Subcutaneous preadipocyte (primary cell): ENCODE data around the gene SLAMF6. TPM values are rescaled to one million over a fixed set of nuclear protein-coding genes. Genes with fewer than 3 reads are reported as not detected.

Experiments
- total RNA-seq: library from RNA; depleted of rRNA; stranded (reverse); fragments of >200 nt; gene quantifications from 2 replicates; pipeline ENCODE4 v1.2.3, GENCODE V29; 2012

Gene SLAMF6
- not detected in 2 replicates for total RNA-seq

DNA sequence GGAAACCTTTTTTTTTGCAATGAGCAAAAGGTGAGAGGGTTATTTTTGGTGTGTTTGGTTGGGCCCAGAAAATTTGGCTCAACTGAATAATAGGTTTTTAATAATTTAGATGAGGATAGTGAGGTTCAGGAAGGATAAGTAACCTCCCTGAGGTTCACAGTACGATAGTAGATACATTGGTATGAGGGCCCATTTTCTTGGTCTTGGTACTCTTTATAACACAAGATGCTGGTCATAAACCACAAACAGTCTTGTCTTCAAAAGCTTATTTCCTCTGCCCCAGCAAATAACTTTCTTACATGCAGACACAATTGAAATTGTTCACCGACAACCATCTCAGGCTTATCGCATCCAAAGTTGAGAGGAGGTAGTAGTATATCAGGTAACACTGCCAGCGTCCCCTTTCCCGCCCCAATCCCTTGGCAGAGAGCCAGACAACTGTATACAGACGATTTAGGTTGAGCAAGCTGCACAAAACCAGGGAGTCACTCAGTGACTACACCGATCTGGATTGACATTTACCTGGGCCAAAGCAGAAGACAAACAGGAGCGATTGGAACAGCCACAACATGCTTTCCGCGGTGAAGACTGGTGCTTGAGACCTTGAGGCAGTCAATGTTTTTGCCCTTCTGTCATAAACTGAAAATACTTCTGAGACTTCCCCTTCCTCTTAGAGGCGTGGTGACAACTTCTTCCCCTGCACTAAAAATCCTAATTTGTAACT is at the start of gene SLAMF6:
Gene SLAMF6, minus strand, starts transcription at position 634 of the 724 bp plus-strand sequence. Its CDS starts 63 bp downstream, at position 571.

Other genes starting within 250 kb of the SLAMF6 start
- 54.4 and 58.8 TPM in 2 replicates for gene PEX19, start 238.1 kb downstream of the SLAMF6 start, total RNA-seq
- gene COPA, start 180.0 kb downstream of the SLAMF6 start, total RNA-seq = 199 and 249 TPM in 2 replicates
- 107 and 115 TPM in 2 replicates for gene NCSTN, start 179.9 kb downstream of the SLAMF6 start, total RNA-seq
- 0.20 TPM in 1 of 2 replicates, not detected in the other for gene NHLH1, start 156.2 kb downstream of the SLAMF6 start, total RNA-seq
- gene VANGL2, start 122.7 kb downstream of the SLAMF6 start, total RNA-seq = under 0.01 TPM in 1 of 2 replicates, not detected in the other
- gene CD84, start 56.2 kb upstream of the SLAMF6 start, total RNA-seq = under 0.01 TPM in 1 of 2 replicates, not detected in the other
- gene SLAMF1, start 123.8 kb upstream of the SLAMF6 start, total RNA-seq = not detected in 2 replicates
- not detected in 2 replicates for gene CD48, start 188.6 kb upstream of the SLAMF6 start, total RNA-seq
- not detected in 2 replicates for gene SLAMF7, start 216.0 kb upstream of the SLAMF6 start, total RNA-seq